GM18517 (cell line): ENCODE data around the gene IER3IP1.
A peak's percentile ranks its signal among the peaks of the same experiment; 100 is the strongest.
"Not testable (repeated sequence)": the region's sequence is repeated elsewhere in the genome, so short reads cannot be mapped to it uniquely, and the experiment has no call there.

Experiments used
- ATAC-seq: cut with Tn5 transposase; IDR thresholded peaks from one replicate; pipeline ENCODE4 v1.9.1; 2021; ENCODE audit warnings: mild to moderate bottlenecking, moderate library complexity; ENCODE audit not compliant: unreplicated experiment

Gene IER3IP1

DNA sequence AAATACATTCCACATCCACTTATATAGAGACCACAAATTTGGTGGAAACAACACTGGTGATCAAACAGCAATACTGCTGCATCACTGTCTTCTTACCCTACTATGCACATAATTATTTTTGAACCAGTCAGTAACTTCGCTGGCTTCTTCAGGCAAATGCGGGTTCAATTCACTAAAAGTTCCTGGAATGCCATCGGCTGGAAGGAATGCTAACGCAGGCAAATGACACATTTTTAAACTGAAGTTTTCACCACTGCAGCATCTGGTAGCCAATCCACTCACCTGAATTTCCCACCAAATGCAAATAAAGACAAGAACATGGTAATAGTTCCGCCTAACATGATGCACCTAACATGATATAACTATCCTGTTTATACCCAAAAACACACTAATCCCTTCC lies 15.9 kb downstream of the IER3IP1 start:
- ATAC-seq = no peak

- ATAC-seq = not testable (repeated sequence)
Observed at GRCh38 chr18:47158404-47158803, 17.8 kb downstream of the IER3IP1 start.

GRCh38 chr18:47151439-47151838 lies 24.7 kb downstream of the IER3IP1 start:
- ATAC-seq = no peak

- peak; percentile 15 for ATAC-seq
Observed at GRCh38 chr18:47150824-47151366, 25.3 kb downstream of the IER3IP1 start.

GRCh38 chr18:47150029-47150823 lies 25.9 kb downstream of the IER3IP1 start, which contains the start of gene HDHD2:
TSS of gene HDHD2 (minus strand) at chr18:47150500. CDS start at chr18:47136439, 14,061 bp downstream.
- ATAC-seq = peak; percentile 79

DNA sequence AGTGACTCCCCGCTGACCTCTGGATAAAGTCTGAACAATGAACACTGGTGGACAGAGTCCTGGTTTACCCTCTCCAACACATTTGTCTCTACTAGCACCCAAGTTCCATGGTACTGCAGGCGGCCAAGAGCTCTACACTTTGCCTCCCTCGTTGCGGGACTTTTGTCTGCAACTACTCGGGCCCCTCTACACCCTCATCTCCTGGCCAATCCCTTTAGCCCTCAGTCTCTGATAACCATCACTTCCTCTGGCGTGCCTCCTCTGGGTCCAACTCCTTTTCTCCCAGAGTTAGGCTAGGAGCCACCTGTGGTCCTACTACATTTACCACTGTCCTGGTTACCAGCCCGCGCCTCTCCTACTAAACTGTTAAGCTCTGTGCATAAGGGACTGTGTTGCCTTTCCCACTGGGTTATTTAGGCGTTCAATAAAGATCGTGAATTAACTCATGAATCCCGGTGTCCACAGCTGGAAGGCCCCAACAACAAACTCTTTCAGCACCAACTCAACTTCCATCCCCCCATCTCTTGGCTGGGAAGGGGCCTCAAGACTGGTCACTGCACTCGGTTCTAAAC lies 26.6 kb downstream of the IER3IP1 start:
- ATAC-seq = no peak

DNA sequence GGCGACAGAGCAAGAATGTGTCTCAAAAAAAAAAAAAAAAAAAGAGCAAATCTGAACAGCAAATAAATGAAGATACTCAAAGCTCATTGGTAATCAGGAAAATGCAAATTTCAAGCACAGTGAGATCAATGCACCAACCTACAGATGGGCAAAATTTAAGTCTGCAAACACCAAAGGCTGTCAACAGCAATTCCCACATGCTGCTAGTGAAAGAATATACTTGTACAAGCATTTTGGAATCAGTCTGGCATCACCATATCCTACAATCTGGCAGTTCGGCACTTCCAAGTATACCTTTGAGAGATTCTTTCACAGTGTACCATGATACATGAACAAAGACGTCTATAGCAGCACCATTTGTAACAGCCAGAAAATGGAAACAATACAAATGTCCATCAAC lies 30.0 kb downstream of the IER3IP1 start:
- ATAC-seq = no peak

- no peak for ATAC-seq
Observed at GRCh38 chr18:47143899-47144485, 32.2 kb downstream of the IER3IP1 start.

DNA sequence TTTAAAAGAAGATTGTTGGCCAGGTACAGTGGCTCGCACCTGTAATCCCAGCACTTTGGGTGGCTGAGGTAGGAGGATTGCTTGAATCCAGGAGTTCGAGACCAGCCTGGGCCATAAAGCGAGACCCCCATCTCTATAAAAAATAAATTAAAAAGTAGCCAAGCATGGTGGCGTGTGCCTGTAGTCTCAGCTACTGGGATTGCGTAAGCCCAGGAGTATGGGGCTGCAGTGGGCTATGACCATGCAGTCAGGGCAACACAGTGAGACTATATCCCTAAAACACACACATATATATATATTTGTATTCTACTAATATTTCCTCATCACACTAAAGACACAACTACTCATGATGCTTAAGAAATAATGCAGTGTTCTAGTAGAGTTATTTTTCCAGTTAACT lies 33.0 kb downstream of the IER3IP1 start:
- no peak for ATAC-seq

DNA sequence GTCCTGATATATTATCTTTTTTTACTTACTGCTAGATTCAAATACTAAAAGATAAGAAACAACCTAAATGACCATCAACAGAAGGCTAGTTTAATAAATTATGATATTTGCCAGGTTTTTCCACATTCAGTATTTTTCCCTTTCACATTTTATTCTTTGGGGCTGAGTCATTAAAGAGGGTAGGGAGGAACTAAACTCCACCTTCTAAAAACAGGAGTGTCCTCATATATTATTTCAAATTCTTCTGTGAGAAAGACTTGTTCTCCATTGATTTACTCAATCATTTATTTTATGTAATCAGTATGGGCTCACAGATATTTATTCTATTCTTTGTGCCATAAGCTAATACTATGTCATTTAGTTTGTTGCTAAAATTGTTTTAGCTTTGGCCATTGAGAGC lies 34.9 kb downstream of the IER3IP1 start:
- ATAC-seq = no peak

DNA sequence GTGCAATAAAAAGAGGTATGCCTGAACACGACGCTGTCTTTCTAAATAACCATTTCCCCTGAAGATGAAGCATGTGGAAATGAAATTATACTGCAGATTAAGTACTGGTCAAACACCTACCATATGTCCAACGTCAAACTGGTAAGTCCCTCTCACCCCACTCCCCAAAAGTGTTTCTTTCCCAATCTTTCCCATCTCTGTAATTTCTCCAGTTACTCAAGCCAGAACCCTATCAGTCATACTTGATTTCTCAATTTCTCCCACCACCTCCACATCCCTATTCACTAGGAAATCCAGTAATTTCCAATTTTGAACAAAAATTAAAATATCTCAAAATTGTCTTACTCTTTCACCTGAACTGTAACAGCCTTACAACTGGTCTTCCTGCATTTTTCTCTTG lies 55.0 kb downstream of the IER3IP1 start:
- ATAC-seq = no peak

GRCh38 chr18:47120428-47120827 lies 55.7 kb downstream of the IER3IP1 start:
- peak; percentile 88 for ATAC-seq

- no peak for ATAC-seq
Observed at GRCh38 chr18:47118981-47119380, 57.2 kb downstream of the IER3IP1 start.

GRCh38 chr18:47115205-47115604 lies 61.0 kb downstream of the IER3IP1 start:
- no peak for ATAC-seq

- ATAC-seq = no peak
Observed at GRCh38 chr18:47113796-47114540, 62.2 kb downstream of the IER3IP1 start.

DNA sequence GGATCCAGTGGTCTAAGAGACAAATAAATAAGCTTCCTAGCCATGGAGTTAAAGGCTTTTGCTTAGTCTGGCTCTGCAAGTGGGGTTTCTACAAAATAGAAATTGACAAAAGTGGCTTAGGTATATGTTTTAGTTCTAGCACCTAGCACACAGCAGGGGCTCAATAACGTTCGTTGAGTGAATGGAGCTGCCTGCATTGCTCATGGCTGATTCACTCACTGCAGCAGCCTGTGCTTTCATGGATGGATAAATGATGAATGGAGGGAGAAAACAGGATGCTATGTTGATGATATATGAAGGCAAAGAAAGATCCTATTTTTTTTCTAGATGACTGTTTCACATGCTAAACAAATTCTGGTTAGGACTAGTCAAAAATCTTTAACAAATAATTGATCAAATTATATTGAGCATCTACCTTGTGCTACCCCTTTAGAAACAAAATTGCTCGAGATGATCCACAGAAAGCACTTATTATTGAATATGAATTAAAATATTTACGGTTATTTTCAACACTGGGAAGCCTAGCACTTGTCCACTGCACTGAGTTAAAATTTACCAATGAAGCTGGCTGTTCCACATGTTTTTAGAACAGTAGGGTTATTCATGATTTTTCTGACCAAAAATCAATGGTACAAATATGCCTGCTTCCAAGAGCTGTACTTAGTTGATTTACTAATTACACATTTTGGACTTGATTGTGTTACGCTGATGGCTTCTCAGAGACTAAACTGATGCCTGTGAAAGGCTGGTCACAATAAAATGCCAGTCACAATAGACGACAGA lies 65.5 kb downstream of the IER3IP1 start:
- ATAC-seq = no peak

GRCh38 chr18:47109720-47110119 lies 66.4 kb downstream of the IER3IP1 start:
- ATAC-seq = no peak

- ATAC-seq = no peak
Observed at GRCh38 chr18:47108998-47109405, 67.2 kb downstream of the IER3IP1 start.

- ATAC-seq = no peak
Observed at GRCh38 chr18:47108373-47108772, 67.8 kb downstream of the IER3IP1 start.
